GM12878 (cell line): ENCODE results near the gene LAYN. TPM values are rescaled to one million over a fixed set of nuclear protein-coding genes. Genes with fewer than 3 reads are reported as not detected.

Experiments
- ATAC-seq: fragments of 200-7000 bp; cut with Tn5 transposase; 3 replicates; pipeline ENCODE4 v1.9.1; 2020; ENCODE audit warnings: mild to moderate bottlenecking, moderate library complexity
- BruUV-seq: library from RNA; stranded (reverse); fragments of 400-500 nt; replicated peaks from 2 replicates; lab custom pipeline; 2021; lab: Mats Ljungman, UMichigan
- CTCF ChIA-PET: fragments of 300-600 bp; sonication (Branson Sonifier 250); formaldehyde crosslinking; extraction: SDS; loops from one replicate; lab custom pipeline; 2021; ENCODE audit warnings: inconsistent platforms; lab: Yijun Ruan, JAX
- POLR2A ChIA-PET: fragments of 350-600 bp; formaldehyde crosslinking; extraction: SDS; loops from one replicate; lab custom pipeline; 2021; ENCODE audit warnings: inconsistent platforms; lab: Charles Lee
- RAD21 ChIA-PET: fragments of 300-600 bp; sonication (Branson Sonifier 250); formaldehyde crosslinking; loops from one replicate; lab custom pipeline; 2023; ENCODE audit warnings: antibody characterized with exemption; ENCODE audit not compliant: unreplicated experiment; lab: Charles Lee
- SMC1A ChIA-PET: fragments of 300-600 bp; sonication (Branson Sonifier 250); formaldehyde crosslinking; loops from one replicate; lab custom pipeline; 2023; ENCODE audit not compliant: unreplicated experiment, uncharacterized antibody; lab: Charles Lee
- DNase-seq: peaks from one replicate; pipeline ENCODE4 v3.0.0-alpha.2; 2011; ENCODE audit warnings: low read depth, low spot score
- FAIRE-seq: peaks from 3 replicates; lab custom pipeline; 2011; peaks lifted over from hg19 to GRCh38; lab: Jason Lieb, UNC
- H2AFZ ChIP-seq: 2 replicates; pipeline ENCODE4 v1.6.0; 2011; ENCODE audit warnings: low read depth, low read length, control low read depth; ENCODE audit not compliant: control insufficient read depth
- H3K27ac ChIP-seq: 2 replicates; pipeline ENCODE4 v1.5.1; 2011; ENCODE audit warnings: control low read depth; ENCODE audit not compliant: control insufficient read depth, insufficient read depth
- H3K27me3 ChIP-seq, 2 experiments: replicated peaks in 1 of 2; 2 replicates each; pipeline versions ENCODE4 v1.6.0 to v1.6.1; 2011; ENCODE audit warnings: low read length in 1 of 2; ENCODE audit not compliant: control insufficient read depth in 2 of 2, insufficient read depth in 2 of 2
- H3K36me3 ChIP-seq, 2 experiments: 2 replicates each; pipeline ENCODE4 v1.5.1; 2011; ENCODE audit warnings: low read length in 1 of 2; ENCODE audit not compliant: control insufficient read depth in 2 of 2, insufficient read depth in 2 of 2
- H3K4me1 ChIP-seq: 2 replicates; pipeline ENCODE4 v1.6.1; 2011; ENCODE audit warnings: mild to moderate bottlenecking, low read length, moderate library complexity, mixed read lengths; ENCODE audit not compliant: control insufficient read depth, insufficient read depth
- H3K4me2 ChIP-seq: 2 replicates; pipeline ENCODE4 v1.6.0; 2011; ENCODE audit warnings: control low read depth; ENCODE audit not compliant: control insufficient read depth, insufficient read depth
- H3K4me3 ChIP-seq: fragments of 200-600 bp; sonication (generic); 2 replicates; pipeline ENCODE4 v1.5.1; 2016
- H3K79me2 ChIP-seq: 2 replicates; pipeline ENCODE4 v1.6.0; 2011; ENCODE audit warnings: low read length; ENCODE audit not compliant: control insufficient read depth, insufficient read depth
- H3K9ac ChIP-seq: 2 replicates; pipeline ENCODE4 v1.8.0; 2011; ENCODE audit warnings: low read length, control low read depth, mixed read lengths; ENCODE audit not compliant: control insufficient read depth, insufficient read depth
- H3K9me3 ChIP-seq: replicated peaks from 3 replicates; pipeline ENCODE4 v1.5.1; 2011; ENCODE audit warnings: mild to moderate bottlenecking, low read length; ENCODE audit not compliant: control insufficient read depth, insufficient read depth
- H4K20me1 ChIP-seq: 2 replicates; pipeline ENCODE4 v1.6.0; 2011; ENCODE audit not compliant: control insufficient read depth, insufficient read depth
- ATF7 ChIP-seq: fragments of 450-650 bp; IDR thresholded peaks from 2 replicates; pipeline ENCODE4 v1.6.1; 2016; ENCODE audit warnings: low read depth, mild to moderate bottlenecking
- CTCF ChIP-seq, 3 experiments: IDR thresholded peaks in 2 of 3; conservative IDR thresholded peaks in 1 of 3; 2 replicates each; pipeline ENCODE4 v1.5.1; 2011; ENCODE audit warnings: low read depth in 3 of 3, low read length in 3 of 3, mild to moderate bottlenecking in 3 of 3, control low read depth in 2 of 3, moderate library complexity in 2 of 3, inconsistent platforms in 1 of 3, mixed read lengths in 1 of 3; ENCODE audit not compliant: control insufficient read depth in 2 of 3, insufficient read depth in 1 of 3; ENCODE audit errors: extremely low read depth in 1 of 3
- NFIC ChIP-seq: IDR thresholded peaks from 2 replicates; pipeline ENCODE4 v1.6.1; 2012; ENCODE audit warnings: low read depth, mild to moderate bottlenecking, inconsistent platforms, low read length, moderate library complexity
- PBX3 ChIP-seq: IDR thresholded peaks from 2 replicates; pipeline ENCODE4 v1.6.1; 2011; ENCODE audit warnings: mild to moderate bottlenecking, low read depth, low read length, moderate library complexity; ENCODE audit not compliant: insufficient replicate concordance
- RAD21 ChIP-seq: IDR thresholded peaks from 2 replicates; pipeline ENCODE4 v1.6.1; 2011; ENCODE audit warnings: mild to moderate bottlenecking, low read depth, low read length, moderate library complexity; ENCODE audit not compliant: insufficient read depth
- RUNX3 ChIP-seq: IDR thresholded peaks from 2 replicates; pipeline ENCODE4 v1.6.1; 2012; ENCODE audit warnings: low read length, inconsistent platforms
- SMC3 ChIP-seq: IDR thresholded peaks from 2 replicates; pipeline ENCODE4 v1.6.1; 2011; ENCODE audit warnings: low read length, improper control_type of control experiment, borderline replicate concordance
- SRF ChIP-seq, 2 experiments: IDR thresholded peaks; 2 replicates each; pipeline ENCODE4 v1.6.1; 2011; ENCODE audit warnings: low read depth in 2 of 2, low read length in 2 of 2, mild to moderate bottlenecking in 1 of 2, moderate library complexity in 1 of 2
- WGBS: methylation state at CpG from one replicate; pipeline ENCODE4 v1.1.6; 2016; ENCODE audit warnings: low lambda C conversion rate; ENCODE audit not compliant: insufficient replicate concordance, insufficient coverage; ENCODE audit errors: missing lambda C conversion rate; 5-methylcytosine and 5-hydroxymethylcytosine counted together
- in situ Hi-C: fragments of 300-500 bp; cut with MboI; formaldehyde crosslinking; loops from 9 replicates; pipeline ENCODE4 v1.14.3; 2018; ENCODE audit warnings: mixed read lengths
- intact Hi-C: fragments of 100-400 bp; cut with micrococcal nuclease; formaldehyde crosslinking; loops from one replicate; pipeline ENCODE4 v1.14.2; 2022; ENCODE audit not compliant: unreplicated experiment
- polyA plus RNA-seq, 11 experiments: library from polyadenylated mRNA; depleted of rRNA in 4 of 11; unstranded in 6 of 11; stranded (reverse) in 5 of 11; fragments of >200 nt; fragmentation: Nextera tagmentation in 4 of 11; fragmentation: Illumina TruSeq in 1 of 11; extraction: Ambion mirVana in 4 of 11; extraction: Trizol in 1 of 11; gene quantifications; 1 replicate in 1 of 11; 2 replicates in 10 of 11; pipeline versions ENCODE4 v1.2.1 to v1.2.3, GENCODE V29; 2011 to 2016; ENCODE audit warnings: inconsistent platforms in 2 of 11, missing spikeins in 2 of 11, low read depth in 1 of 11
- total RNA-seq, 4 experiments: library from RNA; depleted of rRNA in 3 of 4; stranded (reverse); fragments of >200 nt in 3 of 4; fragmentation: Illumina TruSeq in 1 of 4; extraction: Trizol in 1 of 4; gene quantifications; 2 replicates each; pipeline versions ENCODE4 v1.2.1 to v1.2.3, GENCODE V29; 2013 to 2021
- TF ChIP-seq, protein P1 (sequence below): fragments of 450-650 bp; IDR thresholded peaks from 2 replicates; pipeline ENCODE4 v1.6.1; 2016; ENCODE audit warnings: mild to moderate bottlenecking
- TF ChIP-seq, protein P2 (sequence below): IDR thresholded peaks from 2 replicates; pipeline ENCODE4 v1.6.1; 2012; ENCODE audit warnings: improper control_type of control experiment, low read depth, low read length; ENCODE audit not compliant: insufficient replicate concordance
- TF ChIP-seq, protein P3 (sequence below): IDR thresholded peaks from 2 replicates; pipeline ENCODE4 v1.6.1; 2012; ENCODE audit warnings: low read depth, low read length, improper control_type of control experiment

LAYN gene
- total and polyA plus RNA-seq, 10 of the 15 experiments (the other 5 are each of a cell fraction or from before 2014, with no cell fraction given) = 0.06 to 0.14 (median 0.10) TPM; not detected in 7

- intact Hi-C loops (loop anchor here (5.0 to 10.0 kb wide), 2 partner anchors 113 to 380 kb away; no protein-coding TSS in a partner anchor), in situ Hi-C loops (loop anchor here (5.0 kb wide), 2 partner anchors 173 to 238 kb away; no protein-coding TSS in a partner anchor)
- SMC1A ChIA-PET = interaction anchor here (0.7 to 3.0 kb wide), 40 partner anchors 10 to 251 kb away, joined by 3 to 74 read pairs (median 4); partner anchors contain the start of gene PPP2R1B
- H3K79me2 ChIP-seq = peaks cover 37% of the 10 kb centered on the region
- WGBS = 46% methylated on average over 9 of the region's 9 CpGs
- POLR2A ChIA-PET = interaction anchor here (1.0 to 2.8 kb wide), 6 partner anchors 90 to 238 kb away, joined by 3 to 36 read pairs (median 4); partner anchors contain the start of gene PPP2R1B
- no peaks in the 10 kb centered on the region; the same call in 2 of the 3 replicates for H3K9me3 ChIP-seq
- no peak overlapping the region; the same call in 1 of the 2 replicates for H2AFZ ChIP-seq
- H3K36me3 ChIP-seq = no peaks in the 10 kb centered on the region
- peak; percentile 73 for FAIRE-seq
- peak overlapping the region; percentile 95 for H3K4me2 ChIP-seq
- peak; percentile 19 for ATAC-seq
- no peak overlapping the region for H3K27ac ChIP-seq
- no peak overlapping the region for H3K9ac ChIP-seq
- H3K27me3 ChIP-seq = no peaks in the 10 kb centered on the region
- CTCF ChIA-PET = interaction anchor here (0.6 to 7.1 kb wide), 51 partner anchors 9 to 322 kb away, joined by 3 to 174 read pairs (median 4); partner anchors contain the start of genes ALG9 and PPP2R1B
- no TSS peak for BruUV-seq
- RAD21 ChIA-PET = interaction anchor here (0.6 to 5.3 kb wide), 29 partner anchors 10 to 266 kb away, joined by 3 to 90 read pairs (median 5); partner anchors contain the start of gene PPP2R1B
- H3K4me3 ChIP-seq = peak overlapping the region; percentile 93
- peaks cover 13% of the 10 kb centered on the region for H3K4me1 ChIP-seq
- H4K20me1 ChIP-seq = no peaks in the 10 kb centered on the region
- peak; percentile 23 for DNase-seq
- TF ChIP-seq, protein P1, sequence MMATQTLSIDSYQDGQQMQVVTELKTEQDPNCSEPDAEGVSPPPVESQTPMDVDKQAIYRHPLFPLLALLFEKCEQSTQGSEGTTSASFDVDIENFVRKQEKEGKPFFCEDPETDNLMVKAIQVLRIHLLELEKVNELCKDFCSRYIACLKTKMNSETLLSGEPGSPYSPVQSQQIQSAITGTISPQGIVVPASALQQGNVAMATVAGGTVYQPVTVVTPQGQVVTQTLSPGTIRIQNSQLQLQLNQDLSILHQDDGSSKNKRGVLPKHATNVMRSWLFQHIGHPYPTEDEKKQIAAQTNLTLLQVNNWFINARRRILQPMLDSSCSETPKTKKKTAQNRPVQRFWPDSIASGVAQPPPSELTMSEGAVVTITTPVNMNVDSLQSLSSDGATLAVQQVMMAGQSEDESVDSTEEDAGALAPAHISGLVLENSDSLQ = peak; percentile 96
- TF ChIP-seq ATF7 (peak; percentile 27; the same call in 1 of the 2 replicates), RAD21 (peak; percentile 65), PBX3 (peak; percentile 74), SRF (IDR thresholded peaks at IDR 0.05; ENCODE audit: low read depth in 2 of 2, low read length in 2 of 2) (no peak), RUNX3 (peak; percentile 69), SMC3 (peak; percentile 49; the same call in 1 of the 2 replicates), NFIC (no peak), CTCF (IDR thresholded peaks at IDR 0.05 in 2 of 3, conservative IDR thresholded peaks at IDR 0.05 in 1 of 3; ENCODE audit: control insufficient read depth in 2 of 3, extremely low read depth in 1 of 3, insufficient read depth in 1 of 3, low read depth in 3 of 3, low read length in 3 of 3) (peak; percentile 53 to 63 (median 62))
- TF ChIP-seq, protein P2, sequence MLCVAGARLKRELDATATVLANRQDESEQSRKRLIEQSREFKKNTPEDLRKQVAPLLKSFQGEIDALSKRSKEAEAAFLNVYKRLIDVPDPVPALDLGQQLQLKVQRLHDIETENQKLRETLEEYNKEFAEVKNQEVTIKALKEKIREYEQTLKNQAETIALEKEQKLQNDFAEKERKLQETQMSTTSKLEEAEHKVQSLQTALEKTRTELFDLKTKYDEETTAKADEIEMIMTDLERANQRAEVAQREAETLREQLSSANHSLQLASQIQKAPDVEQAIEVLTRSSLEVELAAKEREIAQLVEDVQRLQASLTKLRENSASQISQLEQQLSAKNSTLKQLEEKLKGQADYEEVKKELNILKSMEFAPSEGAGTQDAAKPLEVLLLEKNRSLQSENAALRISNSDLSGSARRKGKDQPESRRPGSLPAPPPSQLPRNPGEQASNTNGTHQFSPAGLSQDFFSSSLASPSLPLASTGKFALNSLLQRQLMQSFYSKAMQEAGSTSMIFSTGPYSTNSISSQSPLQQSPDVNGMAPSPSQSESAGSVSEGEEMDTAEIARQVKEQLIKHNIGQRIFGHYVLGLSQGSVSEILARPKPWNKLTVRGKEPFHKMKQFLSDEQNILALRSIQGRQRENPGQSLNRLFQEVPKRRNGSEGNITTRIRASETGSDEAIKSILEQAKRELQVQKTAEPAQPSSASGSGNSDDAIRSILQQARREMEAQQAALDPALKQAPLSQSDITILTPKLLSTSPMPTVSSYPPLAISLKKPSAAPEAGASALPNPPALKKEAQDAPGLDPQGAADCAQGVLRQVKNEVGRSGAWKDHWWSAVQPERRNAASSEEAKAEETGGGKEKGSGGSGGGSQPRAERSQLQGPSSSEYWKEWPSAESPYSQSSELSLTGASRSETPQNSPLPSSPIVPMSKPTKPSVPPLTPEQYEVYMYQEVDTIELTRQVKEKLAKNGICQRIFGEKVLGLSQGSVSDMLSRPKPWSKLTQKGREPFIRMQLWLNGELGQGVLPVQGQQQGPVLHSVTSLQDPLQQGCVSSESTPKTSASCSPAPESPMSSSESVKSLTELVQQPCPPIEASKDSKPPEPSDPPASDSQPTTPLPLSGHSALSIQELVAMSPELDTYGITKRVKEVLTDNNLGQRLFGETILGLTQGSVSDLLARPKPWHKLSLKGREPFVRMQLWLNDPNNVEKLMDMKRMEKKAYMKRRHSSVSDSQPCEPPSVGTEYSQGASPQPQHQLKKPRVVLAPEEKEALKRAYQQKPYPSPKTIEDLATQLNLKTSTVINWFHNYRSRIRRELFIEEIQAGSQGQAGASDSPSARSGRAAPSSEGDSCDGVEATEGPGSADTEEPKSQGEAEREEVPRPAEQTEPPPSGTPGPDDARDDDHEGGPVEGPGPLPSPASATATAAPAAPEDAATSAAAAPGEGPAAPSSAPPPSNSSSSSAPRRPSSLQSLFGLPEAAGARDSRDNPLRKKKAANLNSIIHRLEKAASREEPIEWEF = peak; percentile 84
- TF ChIP-seq, protein P3, sequence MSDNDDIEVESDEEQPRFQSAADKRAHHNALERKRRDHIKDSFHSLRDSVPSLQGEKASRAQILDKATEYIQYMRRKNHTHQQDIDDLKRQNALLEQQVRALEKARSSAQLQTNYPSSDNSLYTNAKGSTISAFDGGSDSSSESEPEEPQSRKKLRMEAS = no peak
Measured at GRCh38 chr11:111604392-111605009, 64.0 kb downstream of the LAYN start.
